WTC11 (cell line): ENCODE results near the gene KRT6A. TPM values are rescaled to one million over a fixed set of nuclear protein-coding genes. Genes with fewer than 3 reads are reported as not detected.

Source experiments
- ATAC-seq: fragments of 200-7000 bp; cut with Tn5 transposase; 2 replicates; pipeline ENCODE4 v1.10.0; 2021; ENCODE audit warnings: mild to moderate bottlenecking, moderate library complexity
- CTCF ChIA-PET: fragments of 300-600 bp; sonication (Branson Sonifier 250); formaldehyde crosslinking; loops from one replicate; lab custom pipeline; 2021; ENCODE audit warnings: antibody characterized with exemption; lab: Charles Lee
- POLR2A ChIA-PET: fragments of 350-600 bp; sonication (Branson Sonifier 250); formaldehyde crosslinking; loops from one replicate; lab custom pipeline; 2021; ENCODE audit warnings: antibody characterized with exemption; lab: Charles Lee
- DNase-seq: peaks from one replicate; pipeline ENCODE4 v3.0.0; 2021; ENCODE audit warnings: low spot score
- H3K27ac Mint-ChIP-seq: 2 replicates; pipeline ENCODE4 v1.8.0; 2021; ENCODE audit warnings: mixed read lengths
- H3K27me3 Mint-ChIP-seq: 2 replicates; pipeline ENCODE4 v1.8.0; 2021; ENCODE audit warnings: low read depth, mild to moderate bottlenecking, moderate library complexity, mixed read lengths
- H3K36me3 Mint-ChIP-seq: 2 replicates; pipeline ENCODE4 v1.8.0; 2021; ENCODE audit warnings: mixed read lengths
- H3K4me1 Mint-ChIP-seq: 2 replicates; pipeline ENCODE4 v1.8.0; 2022; ENCODE audit warnings: mixed read lengths
- H3K4me3 Mint-ChIP-seq: 2 replicates; pipeline ENCODE4 v1.8.0; 2021; ENCODE audit warnings: mild to moderate bottlenecking, moderate library complexity, mixed read lengths
- H3K9me3 Mint-ChIP-seq: 2 replicates; pipeline ENCODE4 v1.8.0; 2021; ENCODE audit warnings: mixed read lengths
- ATF6 ChIP-seq: sonication (generic); formaldehyde crosslinking; IDR thresholded peaks from 2 replicates; pipeline ENCODE4 v1.8.1; 2023; ENCODE audit warnings: mild to moderate bottlenecking, missing genetic modification reagents
- FOXP1 ChIP-seq: sonication (generic); formaldehyde crosslinking; IDR thresholded peaks from 2 replicates; pipeline ENCODE4 v1.8.0; 2022; ENCODE audit warnings: missing genetic modification reagents, mild to moderate bottlenecking, moderate library complexity, borderline replicate concordance
- GABPB1 ChIP-seq: sonication (generic); formaldehyde crosslinking; IDR thresholded peaks from 2 replicates; pipeline ENCODE4 v1.8.1; 2023; ENCODE audit warnings: mild to moderate bottlenecking, missing genetic modification reagents
- NR3C1 ChIP-seq: sonication (generic); formaldehyde crosslinking; conservative IDR thresholded peaks from 2 replicates; pipeline ENCODE4 v1.8.1; 2023; ENCODE audit warnings: low read depth, mild to moderate bottlenecking, missing genetic modification reagents
- PREB ChIP-seq: sonication (generic); formaldehyde crosslinking; IDR thresholded peaks from 2 replicates; pipeline ENCODE4 v1.8.1; 2022; ENCODE audit warnings: mild to moderate bottlenecking, missing genetic modification reagents, moderate library complexity, borderline replicate concordance
- RORB ChIP-seq: fragments of 250-450 bp; sonication (Bioruptor Pico); IDR thresholded peaks from 2 replicates; pipeline ENCODE4 v1.9.0; 2021; ENCODE audit warnings: mild to moderate bottlenecking
- SMAD3 ChIP-seq: sonication (generic); formaldehyde crosslinking; IDR thresholded peaks from 2 replicates; pipeline ENCODE4 v1.8.0; 2022; ENCODE audit warnings: missing genetic modification reagents, mild to moderate bottlenecking, borderline replicate concordance
- TEAD1 ChIP-seq: sonication (generic); formaldehyde crosslinking; IDR thresholded peaks from 2 replicates; pipeline ENCODE4 v1.8.0; 2022; ENCODE audit warnings: mild to moderate bottlenecking, missing genetic modification reagents
- ZBTB21 ChIP-seq: sonication (generic); formaldehyde crosslinking; IDR thresholded peaks from 2 replicates; pipeline ENCODE4 v1.8.1; 2023; ENCODE audit warnings: mild to moderate bottlenecking, missing genetic modification reagents, borderline replicate concordance
- ZNF281 ChIP-seq: sonication (generic); formaldehyde crosslinking; IDR thresholded peaks from 2 replicates; pipeline ENCODE4 v1.8.0; 2023; ENCODE audit warnings: mild to moderate bottlenecking, missing genetic modification reagents
- ZNF317 ChIP-seq: sonication (generic); formaldehyde crosslinking; IDR thresholded peaks from 2 replicates; pipeline ENCODE4 v1.8.1; 2023; ENCODE audit warnings: low read depth, mild to moderate bottlenecking, moderate library complexity, missing genetic modification reagents, borderline replicate concordance
- total RNA-seq: library from RNA; stranded (reverse); gene quantifications from 3 replicates; pipeline ENCODE4 v1.2.3, GENCODE V29; 2021
- TF ChIP-seq, protein P1 (sequence below): sonication (generic); formaldehyde crosslinking; IDR thresholded peaks from 2 replicates; pipeline ENCODE4 v1.8.0; 2023; ENCODE audit warnings: missing genetic modification reagents, mild to moderate bottlenecking, borderline replicate concordance
- TF ChIP-seq, protein P2 (sequence below): sonication (generic); formaldehyde crosslinking; IDR thresholded peaks from 2 replicates; pipeline ENCODE4 v1.8.1; 2023; ENCODE audit warnings: mild to moderate bottlenecking, missing genetic modification reagents, moderate library complexity
- TF ChIP-seq, protein P3 (sequence below): sonication (generic); formaldehyde crosslinking; IDR thresholded peaks from 2 replicates; pipeline ENCODE4 v1.8.1; 2022; ENCODE audit warnings: low read depth, mild to moderate bottlenecking, moderate library complexity, missing genetic modification reagents, borderline replicate concordance
- TF ChIP-seq, protein P4 (sequence below): fragments of 250-450 bp; sonication (Bioruptor Pico); IDR thresholded peaks from 2 replicates; pipeline ENCODE4 v1.9.0; 2021; ENCODE audit warnings: mild to moderate bottlenecking

KRT6A gene
- total RNA-seq, 1 experiment from 2014 or later: not detected

GRCh38 chr12:52521175-52521567 lies 28.1 kb upstream of the KRT6A start (continued):
- TF ChIP-seq GABPB1 (no peak), ZBTB21 (CRISPR knock-in tag) (no peak), SMAD3 (CRISPR knock-in tag) (no peak)
- TF ChIP-seq, protein P1, sequence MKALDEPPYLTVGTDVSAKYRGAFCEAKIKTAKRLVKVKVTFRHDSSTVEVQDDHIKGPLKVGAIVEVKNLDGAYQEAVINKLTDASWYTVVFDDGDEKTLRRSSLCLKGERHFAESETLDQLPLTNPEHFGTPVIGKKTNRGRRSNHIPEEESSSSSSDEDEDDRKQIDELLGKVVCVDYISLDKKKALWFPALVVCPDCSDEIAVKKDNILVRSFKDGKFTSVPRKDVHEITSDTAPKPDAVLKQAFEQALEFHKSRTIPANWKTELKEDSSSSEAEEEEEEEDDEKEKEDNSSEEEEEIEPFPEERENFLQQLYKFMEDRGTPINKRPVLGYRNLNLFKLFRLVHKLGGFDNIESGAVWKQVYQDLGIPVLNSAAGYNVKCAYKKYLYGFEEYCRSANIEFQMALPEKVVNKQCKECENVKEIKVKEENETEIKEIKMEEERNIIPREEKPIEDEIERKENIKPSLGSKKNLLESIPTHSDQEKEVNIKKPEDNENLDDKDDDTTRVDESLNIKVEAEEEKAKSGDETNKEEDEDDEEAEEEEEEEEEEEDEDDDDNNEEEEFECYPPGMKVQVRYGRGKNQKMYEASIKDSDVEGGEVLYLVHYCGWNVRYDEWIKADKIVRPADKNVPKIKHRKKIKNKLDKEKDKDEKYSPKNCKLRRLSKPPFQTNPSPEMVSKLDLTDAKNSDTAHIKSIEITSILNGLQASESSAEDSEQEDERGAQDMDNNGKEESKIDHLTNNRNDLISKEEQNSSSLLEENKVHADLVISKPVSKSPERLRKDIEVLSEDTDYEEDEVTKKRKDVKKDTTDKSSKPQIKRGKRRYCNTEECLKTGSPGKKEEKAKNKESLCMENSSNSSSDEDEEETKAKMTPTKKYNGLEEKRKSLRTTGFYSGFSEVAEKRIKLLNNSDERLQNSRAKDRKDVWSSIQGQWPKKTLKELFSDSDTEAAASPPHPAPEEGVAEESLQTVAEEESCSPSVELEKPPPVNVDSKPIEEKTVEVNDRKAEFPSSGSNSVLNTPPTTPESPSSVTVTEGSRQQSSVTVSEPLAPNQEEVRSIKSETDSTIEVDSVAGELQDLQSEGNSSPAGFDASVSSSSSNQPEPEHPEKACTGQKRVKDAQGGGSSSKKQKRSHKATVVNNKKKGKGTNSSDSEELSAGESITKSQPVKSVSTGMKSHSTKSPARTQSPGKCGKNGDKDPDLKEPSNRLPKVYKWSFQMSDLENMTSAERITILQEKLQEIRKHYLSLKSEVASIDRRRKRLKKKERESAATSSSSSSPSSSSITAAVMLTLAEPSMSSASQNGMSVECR (CRISPR knock-in tag): no peak
- TF ChIP-seq, protein P2, sequence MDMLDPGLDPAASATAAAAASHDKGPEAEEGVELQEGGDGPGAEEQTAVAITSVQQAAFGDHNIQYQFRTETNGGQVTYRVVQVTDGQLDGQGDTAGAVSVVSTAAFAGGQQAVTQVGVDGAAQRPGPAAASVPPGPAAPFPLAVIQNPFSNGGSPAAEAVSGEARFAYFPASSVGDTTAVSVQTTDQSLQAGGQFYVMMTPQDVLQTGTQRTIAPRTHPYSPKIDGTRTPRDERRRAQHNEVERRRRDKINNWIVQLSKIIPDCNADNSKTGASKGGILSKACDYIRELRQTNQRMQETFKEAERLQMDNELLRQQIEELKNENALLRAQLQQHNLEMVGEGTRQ (CRISPR knock-in tag): no peak

DNA sequence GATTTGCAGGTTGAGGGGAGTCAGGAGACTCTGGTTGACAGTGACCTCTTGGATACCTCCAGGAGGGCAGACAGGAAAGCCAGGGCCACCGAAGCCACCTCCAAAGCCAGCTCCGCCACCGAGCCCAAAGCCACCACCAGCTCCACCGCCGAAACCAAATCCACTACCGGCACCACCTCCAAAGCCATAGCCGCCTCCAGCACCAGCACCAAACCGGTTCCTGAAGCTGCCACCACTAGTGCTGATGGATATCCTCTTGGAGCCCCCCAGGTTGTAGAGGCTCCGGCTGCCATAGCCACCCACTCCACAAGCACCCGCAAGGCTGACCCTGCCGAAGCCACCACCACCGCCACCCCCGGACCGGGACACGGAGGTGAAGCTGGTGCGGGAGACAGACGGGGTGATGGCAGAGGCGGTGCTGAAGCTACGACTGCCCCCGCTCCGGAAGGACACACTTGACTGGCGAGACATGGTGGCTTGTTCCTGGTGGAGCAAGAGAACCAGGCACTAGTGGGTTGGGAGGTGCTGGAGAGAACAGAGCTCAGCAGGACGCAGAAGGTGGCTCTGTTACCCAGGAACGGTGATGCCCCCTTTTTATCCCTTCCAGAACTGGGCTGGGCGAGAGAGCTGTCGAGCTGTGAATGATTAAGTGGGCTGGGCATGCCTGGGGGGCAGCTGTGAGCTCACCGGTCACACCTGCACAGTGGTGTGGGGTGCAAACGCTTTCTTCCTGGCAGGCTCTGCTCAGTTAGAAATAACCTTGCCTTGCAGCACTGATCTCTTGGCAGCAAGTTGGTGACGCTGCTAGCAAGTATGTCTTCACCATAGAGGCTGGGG lies 27.0 kb upstream of the KRT6A start, which contains the start of gene KRT5:
KRT5 (minus strand) TSS at position 569 of the 837 bp plus-strand sequence; CDS start at position 471, 98 bp downstream.
- ChIA-PET POLR2A (no interaction called here), CTCF (interaction anchor here (0.8 to 3.5 kb wide), 13 partner anchors 8 to 364 kb away, joined by 3 to 24 read pairs (median 3); no protein-coding TSS in a partner anchor)
- ATAC-seq (no peak), DNase-seq (no peak)
- Mint-ChIP-seq H3K4me3 (no peak within 1 kb of the TSS), H3K27me3 (no peaks in the 10 kb centered on the region), H3K36me3 (no peaks in the 10 kb centered on the region), H3K4me1 (peaks cover 7% of the 10 kb centered on the region), H3K27ac (no peak within 1 kb of the TSS), H3K9me3 (no peaks in the 10 kb centered on the region)
- TF ChIP-seq, protein P3, sequence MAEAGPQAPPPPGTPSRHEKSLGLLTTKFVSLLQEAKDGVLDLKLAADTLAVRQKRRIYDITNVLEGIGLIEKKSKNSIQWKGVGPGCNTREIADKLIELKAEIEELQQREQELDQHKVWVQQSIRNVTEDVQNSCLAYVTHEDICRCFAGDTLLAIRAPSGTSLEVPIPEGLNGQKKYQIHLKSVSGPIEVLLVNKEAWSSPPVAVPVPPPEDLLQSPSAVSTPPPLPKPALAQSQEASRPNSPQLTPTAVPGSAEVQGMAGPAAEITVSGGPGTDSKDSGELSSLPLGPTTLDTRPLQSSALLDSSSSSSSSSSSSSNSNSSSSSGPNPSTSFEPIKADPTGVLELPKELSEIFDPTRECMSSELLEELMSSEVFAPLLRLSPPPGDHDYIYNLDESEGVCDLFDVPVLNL (CRISPR knock-in tag): no peak
- no peak for TF ChIP-seq TEAD1 (CRISPR knock-in tag)
- TF ChIP-seq ATF6 (CRISPR knock-in tag): no peak
- no peak for TF ChIP-seq FOXP1
- TF ChIP-seq, protein P4, sequence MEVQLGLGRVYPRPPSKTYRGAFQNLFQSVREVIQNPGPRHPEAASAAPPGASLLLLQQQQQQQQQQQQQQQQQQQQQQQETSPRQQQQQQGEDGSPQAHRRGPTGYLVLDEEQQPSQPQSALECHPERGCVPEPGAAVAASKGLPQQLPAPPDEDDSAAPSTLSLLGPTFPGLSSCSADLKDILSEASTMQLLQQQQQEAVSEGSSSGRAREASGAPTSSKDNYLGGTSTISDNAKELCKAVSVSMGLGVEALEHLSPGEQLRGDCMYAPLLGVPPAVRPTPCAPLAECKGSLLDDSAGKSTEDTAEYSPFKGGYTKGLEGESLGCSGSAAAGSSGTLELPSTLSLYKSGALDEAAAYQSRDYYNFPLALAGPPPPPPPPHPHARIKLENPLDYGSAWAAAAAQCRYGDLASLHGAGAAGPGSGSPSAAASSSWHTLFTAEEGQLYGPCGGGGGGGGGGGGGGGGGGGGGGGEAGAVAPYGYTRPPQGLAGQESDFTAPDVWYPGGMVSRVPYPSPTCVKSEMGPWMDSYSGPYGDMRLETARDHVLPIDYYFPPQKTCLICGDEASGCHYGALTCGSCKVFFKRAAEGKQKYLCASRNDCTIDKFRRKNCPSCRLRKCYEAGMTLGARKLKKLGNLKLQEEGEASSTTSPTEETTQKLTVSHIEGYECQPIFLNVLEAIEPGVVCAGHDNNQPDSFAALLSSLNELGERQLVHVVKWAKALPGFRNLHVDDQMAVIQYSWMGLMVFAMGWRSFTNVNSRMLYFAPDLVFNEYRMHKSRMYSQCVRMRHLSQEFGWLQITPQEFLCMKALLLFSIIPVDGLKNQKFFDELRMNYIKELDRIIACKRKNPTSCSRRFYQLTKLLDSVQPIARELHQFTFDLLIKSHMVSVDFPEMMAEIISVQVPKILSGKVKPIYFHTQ (CRISPR knock-in tag): no peak
- TF ChIP-seq NR3C1 (CRISPR knock-in tag): no peak
- TF ChIP-seq PREB: no peak
- TF ChIP-seq ZNF281 (CRISPR knock-in tag): no peak
- no peak for TF ChIP-seq RORB (CRISPR knock-in tag)
- TF ChIP-seq ZNF317 (CRISPR knock-in tag): no peak
